ENCODE data around the gene MS4A13. TPM values are rescaled to one million over a fixed set of nuclear protein-coding genes. Genes with fewer than 3 reads are reported as not detected.
A peak's percentile ranks its signal among the peaks of the same experiment; 100 is the strongest.
"Not testable (repeated sequence)": the region's sequence is repeated elsewhere in the genome, so short reads cannot be mapped to it uniquely, and the experiment has no call there.

Gene MS4A13
- total RNA-seq, 3 donors from 2014 or later, result not detected

DNA sequence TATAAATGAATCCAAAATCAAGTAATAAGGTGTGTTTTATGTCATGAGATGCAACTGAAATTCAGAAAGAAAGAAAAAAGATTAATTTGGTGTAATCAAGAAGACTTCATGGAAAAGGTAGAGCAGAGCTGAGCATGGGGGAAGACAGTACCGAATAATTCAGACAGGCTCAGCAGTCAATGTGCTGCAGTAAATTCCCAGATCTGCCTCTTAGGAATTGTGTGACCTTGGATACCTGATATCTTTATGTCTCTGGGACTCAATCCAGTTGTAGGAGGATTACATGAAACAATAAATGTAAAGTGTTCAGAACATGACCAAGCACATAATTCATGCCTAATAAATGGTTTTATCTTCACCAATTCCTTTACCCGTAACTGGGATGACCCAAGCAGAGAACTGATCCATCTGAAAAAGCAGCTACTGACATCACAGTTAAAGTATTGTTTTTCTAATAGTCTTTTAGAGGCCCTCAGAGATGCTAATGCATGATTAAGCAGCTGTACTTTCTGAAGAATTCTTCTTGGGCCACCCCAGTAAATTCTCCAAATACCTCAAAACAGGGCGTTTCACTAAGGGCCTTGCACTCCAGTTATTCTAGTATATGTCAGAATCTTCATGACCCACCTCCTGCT lies 14.8 kb upstream of the MS4A13 start:
- H3K36me3 ChIP-seq (ENCODE audit: low read depth), result no peaks in the 10 kb centered on the region
- DNase-seq, result no peak
- intact Hi-C loops (cut with DNase I, micrococcal nuclease), result no loop called here
- no peak overlapping the region for H3K4me3 ChIP-seq
- peak; percentile 29 for ATAC-seq
- H3K9me3 ChIP-seq, result no peaks in the 10 kb centered on the region
- peaks cover 20% of the 10 kb centered on the region for H3K4me1 ChIP-seq (ENCODE audit: low read depth)
- no peak for TF ChIP-seq CTCF (IDR thresholded peaks at IDR 0.05)

DNA sequence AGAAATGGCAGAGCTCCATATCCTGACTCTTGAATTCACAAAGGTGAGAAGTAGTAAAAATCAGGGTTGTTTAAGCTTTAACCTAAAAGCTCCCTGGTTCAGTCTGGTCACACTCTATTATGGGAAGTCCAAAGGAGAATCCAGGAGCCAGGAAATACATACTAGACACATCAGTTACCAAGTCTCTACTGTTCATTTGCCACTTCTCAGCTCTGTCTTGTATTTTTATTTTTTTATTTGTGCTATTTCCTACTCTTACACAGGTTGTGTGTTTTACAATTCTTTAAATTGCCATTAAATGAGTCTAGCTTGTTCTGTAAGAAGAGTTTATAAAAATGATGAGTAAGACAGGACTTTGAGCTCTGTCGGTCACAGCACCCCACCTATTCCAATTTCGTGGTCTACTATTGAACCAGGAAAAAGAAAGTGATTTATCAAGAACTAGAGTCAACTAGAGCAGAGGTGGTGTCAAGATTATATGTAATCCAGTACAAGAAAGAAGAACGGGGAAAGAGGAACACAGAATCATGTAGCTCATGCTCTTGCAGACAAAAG lies 12.9 kb upstream of the MS4A13 start:
- Histone ChIP-seq H3K9me3 (no peaks in the 10 kb centered on the region), H3K4me3 (no peak overlapping the region), H3K36me3 (ENCODE audit: low read depth) (no peaks in the 10 kb centered on the region), H3K4me1 (ENCODE audit: low read depth) (peaks cover 20% of the 10 kb centered on the region)
- intact Hi-C loops (cut with DNase I, micrococcal nuclease), result no loop called here
- peak; percentile 78 for ATAC-seq
- no peak for TF ChIP-seq CTCF (IDR thresholded peaks at IDR 0.05)
- DNase-seq, result peak in 1 of 3 donors; percentile 62

- H3K4me3 ChIP-seq, result no peak overlapping the region
- ATAC-seq (peak; percentile 74), DNase-seq (no peak)
- TF ChIP-seq CTCF (IDR thresholded peaks at IDR 0.05), result no peak
- H3K36me3 ChIP-seq (ENCODE audit: low read depth), result no peaks in the 10 kb centered on the region
- peaks cover 10% of the 10 kb centered on the region for H3K4me1 ChIP-seq (ENCODE audit: low read depth)
- intact Hi-C loops (cut with DNase I, micrococcal nuclease), result no loop called here
- no peaks in the 10 kb centered on the region for H3K9me3 ChIP-seq
Observed at GRCh38 chr11:60504219-60504905, 10.8 kb upstream of the MS4A13 start.

- not testable (repeated sequence) for H3K4me1 ChIP-seq (ENCODE audit: low read depth); DNase-seq
Observed at GRCh38 chr11:60509609-60510008, 5.6 kb upstream of the MS4A13 start.

DNA sequence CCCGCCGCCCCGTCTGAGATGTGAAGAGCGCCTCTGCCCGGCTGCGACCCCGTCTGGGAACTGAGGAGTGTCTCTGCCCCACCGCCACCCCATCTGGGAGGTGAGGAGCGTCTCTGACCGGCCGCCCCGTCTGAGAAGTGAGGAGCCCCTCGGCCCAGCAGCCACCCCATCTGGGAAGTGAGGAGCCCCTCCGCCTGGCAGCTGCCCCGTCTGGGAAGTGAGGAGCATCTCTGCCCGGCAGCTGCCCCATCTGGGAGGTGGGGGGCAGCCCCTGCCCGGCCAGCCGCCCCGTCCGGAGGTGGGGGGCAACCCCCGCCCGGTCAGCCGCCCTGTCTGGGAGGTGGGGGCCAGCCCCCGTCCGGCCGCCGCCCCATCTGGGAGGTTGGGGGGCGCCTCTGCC lies 5.0 kb upstream of the MS4A13 start:
- intact Hi-C loops (cut with DNase I, micrococcal nuclease); DNase-seq; H3K9me3 ChIP-seq; H3K4me1 ChIP-seq (ENCODE audit: low read depth); ATAC-seq; H3K36me3 ChIP-seq (ENCODE audit: low read depth); H3K4me3 ChIP-seq: not testable (repeated sequence)

More at GRCh38 chr11:60509609-60510008, 5.6 kb upstream of the MS4A13 start:
- H3K4me3 ChIP-seq; intact Hi-C loops (cut with DNase I, micrococcal nuclease); ATAC-seq; H3K36me3 ChIP-seq (ENCODE audit: low read depth); H3K9me3 ChIP-seq: not testable (repeated sequence)

GRCh38 chr11:60511393-60511792 lies 3.8 kb upstream of the MS4A13 start:
- Histone ChIP-seq H3K9me3 (no peaks in the 10 kb centered on the region), H3K4me3 (no peak overlapping the region), H3K36me3 (ENCODE audit: low read depth) (no peaks in the 10 kb centered on the region), H3K4me1 (ENCODE audit: low read depth) (no peaks in the 10 kb centered on the region)
- DNase-seq (no peak), ATAC-seq (no peak)
- intact Hi-C loops (cut with DNase I, micrococcal nuclease), result no loop called here
- TF ChIP-seq CTCF (IDR thresholded peaks at IDR 0.05), result no peak

All from mucosa of descending colon (tissue), 3 donors.